ENCODE results near the gene SLC6A6.

Gene SLC6A6

GRCh38 chr3:14490255-14490654 is 87.8 kb downstream of the SLC6A6 start:
- Histone ChIP-seq H3K27ac (no peak overlapping the region), H3K27me3 (ENCODE audit: control insufficient read depth, insufficient read depth, low read length) (no peaks in the 10 kb centered on the region), H3K4me2 (ENCODE audit: low read length) (no peak overlapping the region), H3K4me3 (ENCODE audit: low read depth, low read length) (no peak overlapping the region), H2AFZ (no peak overlapping the region), H3K9ac (no peak overlapping the region), H3K9me3 (ENCODE audit: control insufficient read depth, low read length) (no peaks in the 10 kb centered on the region), H3K36me3 (ENCODE audit: control insufficient read depth, insufficient read depth, low read length) (no peaks in the 10 kb centered on the region), H3K79me2 (no peaks in the 10 kb centered on the region), H3K4me1 (no peaks in the 10 kb centered on the region)
- no peak for TF ChIP-seq CTCF (IDR thresholded peaks at IDR 0.05)

- H3K9me3 ChIP-seq (ENCODE audit: control insufficient read depth, low read length), result no peaks in the 10 kb centered on the region
- H3K36me3 ChIP-seq (ENCODE audit: control insufficient read depth, insufficient read depth, low read length), result no peaks in the 10 kb centered on the region
- H3K4me3 ChIP-seq (ENCODE audit: low read depth, low read length), result no peak overlapping the region
- no peak overlapping the region for H3K9ac ChIP-seq
- H3K27me3 ChIP-seq (ENCODE audit: control insufficient read depth, insufficient read depth, low read length), result no peaks in the 10 kb centered on the region
- no peak overlapping the region for H3K4me2 ChIP-seq (ENCODE audit: low read length)
- TF ChIP-seq CTCF (IDR thresholded peaks at IDR 0.05), result no peak
- H2AFZ ChIP-seq, result no peak overlapping the region
- H3K4me1 ChIP-seq, result no peaks in the 10 kb centered on the region
- H3K79me2 ChIP-seq, result no peaks in the 10 kb centered on the region
- no peak overlapping the region for H3K27ac ChIP-seq
Observed at GRCh38 chr3:14490831-14491230, 88.4 kb downstream of the SLC6A6 start.

- Histone ChIP-seq H3K4me2 (ENCODE audit: low read length) (no peak overlapping the region), H3K9me3 (ENCODE audit: control insufficient read depth, low read length) (no peaks in the 10 kb centered on the region), H3K4me1 (no peaks in the 10 kb centered on the region), H3K36me3 (ENCODE audit: control insufficient read depth, insufficient read depth, low read length) (no peaks in the 10 kb centered on the region), H2AFZ (no peak overlapping the region), H3K4me3 (ENCODE audit: low read depth, low read length) (no peak overlapping the region), H3K27ac (no peak overlapping the region), H3K27me3 (ENCODE audit: control insufficient read depth, insufficient read depth, low read length) (no peaks in the 10 kb centered on the region), H3K79me2 (no peaks in the 10 kb centered on the region), H3K9ac (no peak overlapping the region)
- no peak for TF ChIP-seq CTCF (IDR thresholded peaks at IDR 0.05)
Observed at GRCh38 chr3:14491396-14492190, 89.2 kb downstream of the SLC6A6 start.

- TF ChIP-seq CTCF (IDR thresholded peaks at IDR 0.05), result no peak
- H3K4me1 ChIP-seq, result no peaks in the 10 kb centered on the region
- no peak overlapping the region for H3K27ac ChIP-seq
- H3K36me3 ChIP-seq (ENCODE audit: control insufficient read depth, insufficient read depth, low read length), result no peaks in the 10 kb centered on the region
- H3K27me3 ChIP-seq (ENCODE audit: control insufficient read depth, insufficient read depth, low read length), result no peaks in the 10 kb centered on the region
- H3K79me2 ChIP-seq, result no peaks in the 10 kb centered on the region
- H3K4me3 ChIP-seq (ENCODE audit: low read depth, low read length), result no peak overlapping the region
- H3K9ac ChIP-seq, result no peak overlapping the region
- no peaks in the 10 kb centered on the region for H3K9me3 ChIP-seq (ENCODE audit: control insufficient read depth, low read length)
- no peak overlapping the region for H2AFZ ChIP-seq
- H3K4me2 ChIP-seq (ENCODE audit: low read length), result no peak overlapping the region
Observed at GRCh38 chr3:14492948-14493881, 90.8 kb downstream of the SLC6A6 start.
